GM12864 (cell line): ENCODE data around the gene ARHGEF6.
"Not testable (repeated sequence)": the region's sequence is repeated elsewhere in the genome, so short reads cannot be mapped to it uniquely, and the experiment has no call there.

ENCODE experiments used
- DNase-seq: peaks from one replicate; pipeline ENCODE4 v3.0.0-alpha.2; 2011; ENCODE audit warnings: low read depth
- H3K4me3 ChIP-seq: 2 replicates; pipeline ENCODE4 v1.5.1; 2011; ENCODE audit warnings: mild to moderate bottlenecking, low read depth, low read length, control low read depth
- TF ChIP-seq, protein P1 (sequence below): IDR thresholded peaks from 2 replicates; pipeline ENCODE4 v1.5.1; 2011; ENCODE audit warnings: low read depth, mild to moderate bottlenecking, moderate library complexity, low read length, control low read depth, inconsistent platforms; ENCODE audit errors: missing control alignments

The ARHGEF6 gene

DNA sequence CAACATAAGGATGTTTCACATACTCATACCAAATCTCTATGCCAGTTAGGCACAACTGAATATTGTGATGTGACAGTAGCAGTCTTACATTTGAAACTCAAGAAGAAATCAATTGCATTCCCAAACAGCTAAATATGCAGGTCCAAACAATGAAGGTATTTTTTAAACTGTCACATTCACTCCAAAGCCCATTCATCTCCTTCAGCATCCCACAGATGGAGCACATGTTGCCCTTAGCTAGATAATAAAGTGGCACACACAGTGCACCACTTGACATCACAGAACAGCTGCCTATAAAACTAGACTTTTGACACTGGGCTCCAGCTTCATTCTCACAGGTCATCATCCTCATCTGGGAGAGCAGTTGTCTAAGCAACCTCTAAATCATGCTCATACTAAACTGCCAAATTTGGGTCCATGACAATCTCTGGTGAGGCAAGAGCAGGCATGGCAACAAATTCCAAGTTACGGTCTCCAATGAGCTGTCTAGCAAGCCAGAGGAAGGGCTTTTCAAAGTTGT, 26.2 kb upstream of the ARHGEF6 start:
- DNase-seq: no peak
- TF ChIP-seq, protein P1, sequence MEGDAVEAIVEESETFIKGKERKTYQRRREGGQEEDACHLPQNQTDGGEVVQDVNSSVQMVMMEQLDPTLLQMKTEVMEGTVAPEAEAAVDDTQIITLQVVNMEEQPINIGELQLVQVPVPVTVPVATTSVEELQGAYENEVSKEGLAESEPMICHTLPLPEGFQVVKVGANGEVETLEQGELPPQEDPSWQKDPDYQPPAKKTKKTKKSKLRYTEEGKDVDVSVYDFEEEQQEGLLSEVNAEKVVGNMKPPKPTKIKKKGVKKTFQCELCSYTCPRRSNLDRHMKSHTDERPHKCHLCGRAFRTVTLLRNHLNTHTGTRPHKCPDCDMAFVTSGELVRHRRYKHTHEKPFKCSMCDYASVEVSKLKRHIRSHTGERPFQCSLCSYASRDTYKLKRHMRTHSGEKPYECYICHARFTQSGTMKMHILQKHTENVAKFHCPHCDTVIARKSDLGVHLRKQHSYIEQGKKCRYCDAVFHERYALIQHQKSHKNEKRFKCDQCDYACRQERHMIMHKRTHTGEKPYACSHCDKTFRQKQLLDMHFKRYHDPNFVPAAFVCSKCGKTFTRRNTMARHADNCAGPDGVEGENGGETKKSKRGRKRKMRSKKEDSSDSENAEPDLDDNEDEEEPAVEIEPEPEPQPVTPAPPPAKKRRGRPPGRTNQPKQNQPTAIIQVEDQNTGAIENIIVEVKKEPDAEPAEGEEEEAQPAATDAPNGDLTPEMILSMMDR: no peak
- H3K4me3 ChIP-seq: no peak overlapping the region

DNA sequence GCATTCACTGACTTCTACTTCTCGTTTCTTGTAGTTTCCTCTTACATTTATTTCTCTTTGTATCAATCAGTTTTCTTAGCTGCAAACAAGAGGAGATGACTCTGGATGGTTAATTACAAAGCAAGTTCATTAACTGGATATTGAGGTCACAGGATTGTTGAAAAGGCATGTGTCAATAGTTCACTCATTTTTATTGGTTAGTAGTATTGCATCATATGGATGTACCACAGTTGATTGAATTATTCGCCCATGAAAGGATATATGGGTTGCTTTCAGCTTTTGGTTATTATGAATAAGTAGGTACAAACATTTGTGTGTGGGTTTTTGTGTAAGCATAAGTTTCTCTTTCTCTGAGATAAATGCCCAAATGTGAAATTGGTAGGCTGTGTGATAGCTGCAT, 21.8 kb upstream of the ARHGEF6 start:
- H3K4me3 ChIP-seq: no peak overlapping the region
- TF ChIP-seq, protein P1: no peak

DNA sequence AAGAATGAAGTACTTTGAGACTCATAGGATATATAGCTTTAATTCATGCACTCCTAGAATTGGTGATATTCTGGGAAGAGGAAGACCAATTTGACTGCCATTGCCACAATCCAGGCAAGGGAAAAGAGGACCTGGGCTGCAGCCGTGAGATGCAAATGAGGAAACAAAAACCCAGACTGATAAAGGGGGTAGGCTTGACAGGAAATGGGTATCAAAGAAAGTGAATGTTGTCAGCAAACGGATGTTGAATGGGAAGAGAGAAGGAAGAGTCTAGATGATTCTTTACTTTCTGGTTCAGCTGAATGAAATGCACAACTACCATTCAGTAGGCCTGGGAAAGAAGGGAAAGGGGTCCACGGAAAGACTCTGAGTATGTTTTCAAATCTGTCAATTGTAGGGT, 17.1 kb upstream of the ARHGEF6 start:
- DNase-seq: no peak
- TF ChIP-seq, protein P1: no peak
- no peak overlapping the region for H3K4me3 ChIP-seq

More for the DNA sequence above, 21.8 kb upstream of the ARHGEF6 start:
- no peak for DNase-seq

DNA sequence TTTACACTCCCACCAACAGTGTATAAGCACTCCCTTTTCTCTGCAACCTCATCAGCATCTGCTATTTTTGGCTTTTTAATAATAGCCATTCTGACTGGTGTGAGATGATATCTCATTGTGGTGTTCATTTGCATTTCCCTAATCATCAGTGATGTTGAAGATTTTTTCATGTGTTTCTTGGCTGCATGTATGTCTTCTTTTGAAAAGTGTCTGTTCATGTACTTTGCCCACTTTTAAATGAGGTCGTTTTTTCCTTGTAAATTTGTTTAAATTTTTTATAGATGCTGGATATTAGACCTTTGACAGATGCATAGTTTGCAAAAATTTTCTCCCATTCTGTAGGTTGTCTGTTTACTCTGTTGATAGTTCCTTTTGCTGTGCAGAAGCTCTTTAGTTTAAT, 14.4 kb upstream of the ARHGEF6 start:
- H3K4me3 ChIP-seq, DNase-seq: not testable (repeated sequence)

DNA sequence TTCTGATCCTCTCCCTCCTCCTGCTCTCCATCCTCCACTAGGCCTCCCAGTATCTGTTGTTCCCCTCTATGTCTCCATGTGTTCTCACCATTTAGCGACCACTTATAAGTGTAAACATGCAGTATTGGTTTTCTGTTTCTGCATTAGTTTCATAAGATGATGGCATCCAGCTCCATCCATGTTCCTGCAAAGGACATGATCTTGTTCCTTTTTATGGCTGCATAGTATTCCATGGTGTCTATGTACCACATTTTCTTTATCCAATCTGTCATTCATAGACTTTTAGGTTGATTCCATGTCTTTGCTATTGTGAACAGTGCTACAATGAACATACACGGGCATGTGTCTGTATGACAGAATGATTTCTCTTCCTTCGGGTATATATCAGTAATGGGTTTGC, 13.9 kb upstream of the ARHGEF6 start:
- not testable (repeated sequence) for DNase-seq, H3K4me3 ChIP-seq

DNA sequence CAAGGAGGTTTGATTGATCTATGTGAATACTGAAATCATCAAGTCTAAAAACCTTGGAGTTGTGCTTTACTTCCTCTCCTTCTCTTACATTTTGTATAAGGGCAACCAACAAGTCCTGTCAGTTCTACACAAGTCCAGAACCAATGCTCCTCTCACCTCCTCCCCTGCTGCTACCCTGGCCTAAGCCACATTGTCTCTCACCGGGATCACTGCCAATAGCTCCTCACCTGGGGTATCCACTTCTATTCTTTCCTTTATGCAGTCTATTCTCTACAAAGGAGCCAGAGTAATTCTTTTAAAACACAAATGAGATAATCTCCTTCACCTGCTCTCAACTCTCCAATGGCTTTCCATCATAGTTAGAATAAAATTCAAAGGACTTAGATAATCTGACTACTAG, 13.3 kb upstream of the ARHGEF6 start:
- TF ChIP-seq, protein P1: no peak
- no peak for DNase-seq
- no peak overlapping the region for H3K4me3 ChIP-seq

DNA sequence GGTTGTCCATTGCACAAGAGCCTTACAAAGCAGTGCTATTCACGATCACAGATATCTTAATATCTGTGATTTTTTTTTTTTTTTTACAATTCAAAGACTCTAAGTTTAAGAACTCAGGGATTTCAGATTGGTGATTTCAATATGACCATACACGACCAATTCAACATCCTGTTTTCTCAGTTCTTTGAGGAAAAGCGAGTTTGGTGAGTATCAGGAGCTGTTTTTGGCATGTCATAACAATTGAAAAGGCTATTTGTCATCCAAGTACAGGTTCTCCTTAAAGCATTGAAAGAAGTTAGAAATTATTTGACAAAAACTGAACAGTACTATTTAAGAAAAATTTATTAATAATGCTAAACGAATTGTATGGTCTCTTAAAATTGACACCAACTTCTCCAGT, 9.1 kb upstream of the ARHGEF6 start:
- DNase-seq: no peak
- H3K4me3 ChIP-seq: no peak overlapping the region
- TF ChIP-seq, protein P1: no peak

DNA sequence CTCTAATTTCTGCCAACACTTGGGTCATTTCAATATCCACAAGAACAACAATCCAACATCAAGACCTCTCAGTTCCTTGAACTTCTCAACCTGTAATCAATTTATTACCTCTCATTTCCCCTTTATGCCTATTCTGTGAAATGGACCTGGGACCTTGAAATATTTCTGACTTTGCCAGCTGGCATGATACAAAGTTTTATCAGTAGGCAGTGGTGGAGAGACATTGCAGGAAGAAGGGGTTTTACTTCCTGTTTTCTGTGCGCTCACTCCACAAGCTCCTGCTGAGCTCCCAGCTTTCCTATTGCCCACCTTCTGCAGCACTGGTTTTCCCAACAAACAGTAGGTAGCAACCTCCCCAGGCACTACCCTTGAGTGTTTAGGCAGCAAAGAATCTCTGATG, 3.5 kb upstream of the ARHGEF6 start:
- no peak for DNase-seq
- TF ChIP-seq, protein P1: no peak
- H3K4me3 ChIP-seq: no peak overlapping the region
